HG03469 (cell line): Measurements from ENCODE around the gene KLB.

Source experiments
- ATAC-seq: cut with Tn5 transposase; IDR thresholded peaks from one replicate; pipeline ENCODE4 v1.9.1; 2021; ENCODE audit warnings: mild to moderate bottlenecking, moderate library complexity, moderate number of reproducible peaks; ENCODE audit not compliant: unreplicated experiment

The KLB gene

GRCh38 chr4:39458505-39459300, 52.0 kb downstream of the KLB start, which contains the start of the genes LIAS and RPL9:
Gene LIAS (plus strand): TSS chr4:39459056. CDS start chr4:39459118, 62 bp downstream.
Gene RPL9 (minus strand): TSS chr4:39458922. CDS start chr4:39458439, 483 bp downstream.
- peak; percentile 66 for ATAC-seq

GRCh38 chr4:39464886-39465501, 58.3 kb downstream of the KLB start:
- no peak for ATAC-seq

- no peak for ATAC-seq
Measured at GRCh38 chr4:39466747-39467146, 60.0 kb downstream of the KLB start.

GRCh38 chr4:39467464-39467863, 60.7 kb downstream of the KLB start:
- ATAC-seq, result no peak

- ATAC-seq, result peak; percentile 68
Measured at GRCh38 chr4:39469429-39470077, 62.8 kb downstream of the KLB start.

- no peak for ATAC-seq
Measured at GRCh38 chr4:39470402-39470801, 63.7 kb downstream of the KLB start.

- no peak for ATAC-seq
Measured at GRCh38 chr4:39472396-39472795, 65.7 kb downstream of the KLB start.

GRCh38 chr4:39476187-39476895, 69.6 kb downstream of the KLB start:
- no peak for ATAC-seq

GRCh38 chr4:39480251-39480650, 73.5 kb downstream of the KLB start:
- ATAC-seq, result no peak

- ATAC-seq, result no peak
Measured at GRCh38 chr4:39480902-39481695, 74.4 kb downstream of the KLB start.

GRCh38 chr4:39484582-39485272, 78.0 kb downstream of the KLB start:
- no peak for ATAC-seq

- no peak for ATAC-seq
Measured at GRCh38 chr4:39486221-39486804, 79.6 kb downstream of the KLB start.

GRCh38 chr4:39490322-39490721, 83.6 kb downstream of the KLB start:
- ATAC-seq, result no peak

GRCh38 chr4:39494354-39494753, 87.6 kb downstream of the KLB start:
- ATAC-seq, result no peak

GRCh38 chr4:39495446-39496213, 88.9 kb downstream of the KLB start:
- no peak for ATAC-seq

- ATAC-seq, result no peak
Measured at GRCh38 chr4:39497909-39498726, 91.4 kb downstream of the KLB start.

GRCh38 chr4:39498727-39499020, 91.9 kb downstream of the KLB start:
- ATAC-seq, result no peak
